ENCODE measurements around the gene TNFAIP2. TPM values are rescaled to one million over a fixed set of nuclear protein-coding genes. Genes with fewer than 3 reads are reported as not detected.
"Not testable (repeated sequence)": the region's sequence is repeated elsewhere in the genome, so short reads cannot be mapped to it uniquely, and the experiment has no call there.

The TNFAIP2 gene
- total RNA-seq, 1 donor from 2014 or later = 23.2 TPM

DNA sequence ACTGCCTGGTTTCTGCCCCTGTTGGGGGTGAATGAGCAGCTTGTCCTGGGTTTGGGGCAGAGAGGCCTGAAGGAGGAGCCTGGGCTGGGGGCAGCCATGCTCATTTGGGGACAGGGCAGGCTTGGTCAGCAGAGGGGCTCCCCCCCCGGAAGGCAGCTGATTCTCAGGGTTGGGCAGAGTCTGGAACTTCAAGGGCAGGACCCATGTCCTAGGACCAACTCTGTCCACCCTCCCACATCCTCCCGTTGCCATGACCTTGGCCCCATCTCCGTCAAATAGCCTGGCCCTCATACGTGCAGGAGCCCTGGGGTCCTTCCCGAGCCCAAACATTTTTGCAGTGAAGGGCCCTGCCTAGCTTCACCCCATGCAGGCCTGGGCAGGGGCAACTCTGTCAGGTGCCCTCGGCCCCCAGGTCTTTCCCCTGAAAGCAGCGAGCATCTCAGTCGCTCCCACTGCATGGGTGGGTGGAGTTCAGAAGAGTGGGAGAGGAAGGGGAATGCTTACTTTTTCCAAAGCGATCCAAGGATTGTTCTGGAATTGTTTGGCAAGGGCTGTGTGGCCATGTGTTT lies 32.6 kb downstream of the TNFAIP2 start:
- no peak for DNase-seq (ENCODE audit: low read depth, low spot score)

DNA sequence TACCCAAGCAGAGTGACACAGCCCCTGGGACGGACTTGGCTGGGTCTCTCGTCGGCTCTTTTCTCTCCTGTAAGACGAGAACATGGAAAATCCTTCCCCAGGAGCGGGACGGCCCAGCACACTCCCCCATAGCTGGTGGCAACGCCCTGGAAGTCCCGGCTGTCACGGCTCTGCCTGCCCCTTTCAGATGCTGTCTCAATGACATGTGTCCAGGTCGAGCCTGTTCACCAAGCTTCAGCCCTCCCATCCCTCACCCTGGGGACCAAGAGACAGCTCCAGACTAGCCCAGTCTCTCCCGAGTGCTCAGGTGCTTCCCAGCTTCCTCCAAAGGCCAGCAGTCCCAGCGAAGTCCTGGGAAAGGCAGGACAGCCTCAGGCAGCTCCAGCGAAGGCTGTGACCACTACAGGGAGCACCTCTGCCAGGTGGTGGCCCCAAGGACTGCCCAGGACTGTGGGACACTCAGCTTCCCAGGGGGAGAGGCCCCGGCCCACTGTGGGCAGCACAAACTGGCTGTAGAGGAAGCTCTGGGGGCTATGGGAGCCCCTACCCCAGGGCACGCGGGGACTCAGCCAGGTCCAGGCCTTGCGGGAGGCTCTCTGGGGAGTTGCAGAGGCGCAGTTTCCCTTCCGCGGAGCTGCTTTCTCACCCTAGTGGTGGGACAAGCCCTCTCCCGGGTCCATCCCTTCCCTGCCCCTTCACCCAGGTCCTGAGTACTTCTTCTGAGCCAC lies 33.6 kb downstream of the TNFAIP2 start:
- no peak for DNase-seq (ENCODE audit: low read depth, low spot score)

DNA sequence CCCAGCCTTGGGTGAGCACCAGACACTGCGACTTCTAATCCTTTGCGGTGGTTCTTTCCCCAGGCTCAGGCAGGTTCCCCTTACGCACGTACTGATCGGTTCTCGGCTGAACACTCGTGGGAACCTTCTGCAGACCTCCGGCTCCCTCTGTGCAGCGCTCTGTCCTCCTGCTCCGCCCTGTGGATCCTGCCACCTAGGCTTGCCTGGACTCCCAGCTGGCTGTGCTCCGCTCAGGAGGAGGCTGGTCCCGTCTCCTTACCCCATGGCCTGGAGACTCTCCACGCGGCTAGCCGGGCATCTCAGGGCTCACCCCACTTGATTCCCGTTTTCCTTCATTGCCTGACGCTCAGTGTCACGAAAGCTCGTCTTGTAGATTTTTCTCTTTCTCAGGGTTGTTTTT lies 34.7 kb downstream of the TNFAIP2 start:
- DNase-seq (ENCODE audit: low read depth, low spot score) = no peak

DNA sequence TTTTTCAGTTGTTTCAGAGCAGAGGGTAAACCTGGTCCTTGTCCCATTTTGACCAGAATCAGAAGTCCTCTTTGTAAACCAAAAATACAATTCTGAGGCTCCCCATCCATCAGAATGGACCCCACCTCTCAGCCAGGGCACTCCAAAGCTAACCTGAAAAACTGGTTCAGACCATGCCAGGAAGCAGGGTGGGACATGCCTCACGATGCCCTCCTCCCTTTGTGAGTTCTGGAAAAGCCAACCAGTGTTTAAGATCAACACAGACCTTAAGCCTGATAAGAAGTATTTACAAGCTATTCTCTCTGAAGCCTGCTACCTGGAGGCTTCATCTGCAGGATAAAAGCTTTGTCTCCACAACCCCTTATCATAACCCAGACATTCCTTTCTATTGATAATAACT lies 35.4 kb downstream of the TNFAIP2 start:
- no peak for DNase-seq (ENCODE audit: low read depth, low spot score)

DNA sequence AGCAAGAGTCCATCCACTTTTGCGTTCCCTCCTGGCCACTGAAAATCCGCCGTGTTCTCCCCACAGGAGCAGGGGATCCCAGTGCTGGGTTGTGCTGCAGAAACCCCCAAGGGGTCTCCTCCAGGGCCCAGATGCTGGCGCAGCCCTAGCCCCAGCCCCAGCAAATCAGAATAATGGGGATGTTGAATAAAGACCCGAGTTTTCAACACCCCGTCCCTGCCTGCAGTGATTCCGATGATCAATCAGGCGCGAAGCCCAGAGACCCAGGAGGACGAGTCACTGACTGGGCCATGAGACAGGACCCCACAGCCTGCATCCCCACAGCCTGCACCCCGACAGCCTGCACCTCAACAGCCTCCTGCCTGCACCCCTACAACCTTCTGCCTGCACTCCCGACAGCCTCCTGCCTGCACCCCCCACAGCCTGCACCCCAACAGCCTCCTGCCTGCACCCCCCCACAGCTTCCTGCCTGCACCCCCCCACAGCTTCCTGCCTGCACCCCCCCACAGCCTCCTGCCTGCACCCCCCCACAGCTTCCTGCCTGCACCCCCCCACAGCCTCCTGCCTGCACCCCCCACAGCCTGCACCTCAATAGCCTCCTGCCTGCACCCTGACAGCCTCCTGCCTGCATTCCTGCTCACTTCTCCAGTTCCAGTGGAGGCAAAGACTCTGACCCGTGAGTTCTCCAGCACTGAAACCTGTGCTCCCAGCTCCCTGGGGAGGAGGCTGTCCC lies 37.2 kb downstream of the TNFAIP2 start:
- DNase-seq (ENCODE audit: low read depth, low spot score) = no peak

DNA sequence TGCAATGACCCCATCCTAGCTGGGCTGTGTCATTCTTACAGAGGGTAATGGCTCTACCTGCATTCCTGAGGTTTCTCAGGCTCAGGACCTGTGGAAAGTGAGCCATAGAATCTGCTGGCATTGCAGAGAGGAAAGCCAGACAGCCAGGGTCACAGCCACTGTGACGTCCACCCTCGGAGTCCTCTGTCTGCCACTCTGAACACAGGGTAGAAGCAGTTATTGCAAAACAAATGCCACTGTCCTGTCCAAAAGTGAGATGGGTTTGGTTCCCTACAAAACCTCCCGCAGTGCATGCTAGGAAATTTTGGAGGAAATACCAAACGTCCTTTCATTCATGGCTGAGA lies 37.8 kb downstream of the TNFAIP2 start:
- no peak for DNase-seq (ENCODE audit: low read depth, low spot score)

DNA sequence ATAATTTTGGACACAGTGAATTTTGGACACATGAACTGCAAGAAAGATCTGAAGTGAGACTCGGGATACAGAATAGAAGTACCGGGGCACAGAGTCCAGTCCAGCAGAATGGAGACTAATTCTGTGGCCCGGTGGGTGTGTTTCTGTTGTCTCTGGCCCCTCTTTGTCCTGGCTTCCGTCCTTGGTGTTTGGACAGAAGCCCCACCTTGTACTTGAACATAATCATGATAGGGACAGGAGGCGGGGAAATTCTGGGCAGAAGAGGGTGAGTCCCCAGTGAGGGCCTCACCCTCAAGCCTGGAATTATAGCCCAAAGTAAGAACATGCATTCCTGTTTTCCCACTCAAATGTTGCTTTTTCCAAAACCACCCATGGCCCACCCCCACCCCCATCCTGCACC lies 39.9 kb downstream of the TNFAIP2 start:
- DNase-seq (ENCODE audit: low read depth, low spot score) = no peak

DNA sequence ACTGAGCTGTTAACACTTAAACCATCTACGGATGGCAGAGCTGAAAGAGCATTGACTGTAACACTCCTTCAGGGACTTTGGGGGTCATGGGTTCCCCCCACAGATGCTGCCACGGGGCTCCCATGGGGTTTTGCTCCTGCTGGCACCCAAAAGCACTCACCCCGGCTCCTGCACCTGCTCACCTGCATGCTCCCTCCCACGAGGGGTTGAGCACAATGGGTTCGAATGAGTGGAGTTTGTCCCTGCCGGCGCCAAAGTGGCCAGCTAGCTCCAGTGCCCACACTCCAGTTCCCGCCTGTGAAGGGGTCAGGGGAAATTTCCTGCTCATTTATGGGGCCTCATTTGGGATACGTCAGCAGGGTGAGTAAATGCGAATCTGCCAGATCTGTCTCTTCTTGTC lies 40.7 kb downstream of the TNFAIP2 start:
- DNase-seq (ENCODE audit: low read depth, low spot score) = no peak

DNA sequence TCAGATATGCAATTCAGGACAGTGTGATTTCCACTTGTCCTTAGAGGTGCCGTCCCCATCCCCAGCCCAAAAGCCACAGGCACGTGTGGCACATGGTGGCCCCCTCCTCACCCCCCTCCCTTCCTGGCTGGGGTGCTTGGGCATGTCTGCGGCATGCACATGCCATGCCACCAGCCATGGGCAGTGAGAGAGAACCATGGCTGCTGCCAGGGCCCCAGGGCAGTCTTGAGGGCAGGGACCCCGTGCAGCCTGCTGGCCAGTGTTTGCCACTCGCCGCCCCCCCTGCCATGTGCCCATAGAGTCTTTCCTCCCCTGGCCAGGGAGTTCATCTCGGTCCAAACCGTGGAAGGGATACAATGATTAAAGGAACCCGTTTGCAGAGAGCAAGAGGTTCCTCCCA lies 41.5 kb downstream of the TNFAIP2 start:
- no peak for DNase-seq (ENCODE audit: low read depth, low spot score)

DNA sequence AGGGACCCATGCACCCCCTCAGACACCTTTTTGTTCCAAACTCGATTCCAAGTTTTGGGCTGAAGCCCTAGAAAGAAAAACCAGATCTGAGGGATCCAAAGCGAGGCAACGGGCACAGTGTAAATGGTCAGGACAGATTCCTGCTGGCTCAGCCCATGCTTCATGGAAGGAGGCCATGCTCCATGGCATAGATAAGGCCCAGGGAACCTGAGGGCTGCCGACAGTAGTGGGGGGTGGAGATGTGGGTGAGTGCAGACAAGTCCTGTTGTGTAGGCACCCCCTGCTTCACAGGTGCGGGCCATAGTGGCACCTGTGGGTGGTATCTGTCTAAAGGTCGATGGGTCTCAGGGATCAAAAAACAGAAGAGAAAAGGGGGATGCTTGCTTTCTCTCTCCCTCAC lies 42.1 kb downstream of the TNFAIP2 start:
- no peak for DNase-seq (ENCODE audit: low read depth, low spot score)

DNA sequence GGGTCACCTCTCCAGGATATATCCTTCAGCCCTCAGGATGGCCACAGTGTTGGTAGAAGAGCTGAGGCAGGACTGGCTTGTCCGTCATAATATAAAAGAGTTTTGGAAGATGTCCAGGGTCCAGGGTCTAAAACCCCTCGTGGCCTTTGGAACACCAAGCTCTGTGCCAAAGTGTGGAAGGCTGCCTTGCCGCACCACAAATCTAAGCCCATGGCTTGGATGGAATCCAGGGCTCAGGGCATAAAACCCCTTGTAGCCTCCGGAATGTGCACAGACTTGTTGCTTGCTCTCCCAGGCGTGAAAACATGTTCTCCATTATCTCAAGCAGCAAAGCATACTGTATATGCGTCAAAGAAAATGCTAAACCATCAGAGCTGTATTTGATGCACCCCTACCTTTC lies 46.7 kb downstream of the TNFAIP2 start:
- DNase-seq (ENCODE audit: low read depth, low spot score) = no peak

DNA sequence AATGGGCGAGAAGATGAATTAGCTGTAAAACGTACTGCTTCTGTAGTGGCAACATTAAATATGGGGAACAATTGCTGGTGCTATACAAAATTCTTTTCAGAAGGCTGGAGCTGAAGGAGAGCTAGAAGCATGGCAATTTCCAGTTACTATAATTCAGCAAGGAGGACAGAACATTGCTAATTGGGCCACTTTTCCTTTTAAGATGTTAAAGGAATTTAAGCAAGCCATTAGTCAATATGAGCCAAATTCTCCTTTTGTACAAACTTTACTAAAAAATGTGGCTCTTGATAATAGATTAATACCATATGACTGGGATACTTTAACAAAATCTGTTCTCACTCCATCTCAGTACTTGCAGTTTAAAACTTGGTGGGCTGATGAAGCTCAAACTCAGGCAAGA lies 47.9 kb downstream of the TNFAIP2 start:
- DNase-seq (ENCODE audit: low read depth, low spot score) = not testable (repeated sequence)

DNA sequence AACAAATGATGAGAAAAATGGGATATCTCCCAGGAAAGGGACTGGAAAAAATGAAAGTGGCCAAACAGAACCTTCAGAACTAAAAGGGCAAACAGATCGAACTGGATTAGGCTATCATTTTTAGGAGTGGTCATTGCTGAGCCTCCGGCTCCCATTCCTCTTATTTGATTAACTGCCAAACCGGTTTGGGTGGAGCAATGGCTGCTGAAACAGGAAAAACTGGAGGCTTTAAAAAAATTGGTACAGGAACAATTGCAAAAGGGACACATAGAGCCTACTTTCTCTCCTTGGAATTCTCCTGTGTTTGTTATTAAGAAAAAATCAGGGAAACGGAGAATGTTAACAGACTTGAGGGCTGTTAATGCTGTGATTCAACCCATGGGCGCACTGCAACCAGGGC lies 49.7 kb downstream of the TNFAIP2 start:
- no peak for DNase-seq (ENCODE audit: low read depth, low spot score)

DNA sequence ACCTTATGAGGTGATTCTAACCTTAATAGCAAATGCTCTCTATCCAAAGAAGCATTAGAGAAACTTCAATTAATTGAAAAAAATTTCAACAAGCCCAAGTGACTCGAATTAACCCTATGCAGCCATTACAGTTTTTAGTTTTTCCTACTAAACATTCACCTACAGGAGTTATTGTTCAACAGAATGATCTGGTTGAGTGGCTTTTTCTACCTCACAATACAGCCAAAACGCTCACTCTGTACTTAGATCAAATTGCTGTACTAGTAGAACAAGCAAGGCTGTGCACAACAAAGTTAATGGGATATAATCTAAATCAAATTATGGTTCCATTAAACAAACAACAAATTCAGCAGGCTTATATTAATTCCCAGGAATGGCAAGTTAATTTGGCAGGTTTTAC lies 50.6 kb downstream of the TNFAIP2 start:
- DNase-seq (ENCODE audit: low read depth, low spot score) = not testable (repeated sequence)

DNA sequence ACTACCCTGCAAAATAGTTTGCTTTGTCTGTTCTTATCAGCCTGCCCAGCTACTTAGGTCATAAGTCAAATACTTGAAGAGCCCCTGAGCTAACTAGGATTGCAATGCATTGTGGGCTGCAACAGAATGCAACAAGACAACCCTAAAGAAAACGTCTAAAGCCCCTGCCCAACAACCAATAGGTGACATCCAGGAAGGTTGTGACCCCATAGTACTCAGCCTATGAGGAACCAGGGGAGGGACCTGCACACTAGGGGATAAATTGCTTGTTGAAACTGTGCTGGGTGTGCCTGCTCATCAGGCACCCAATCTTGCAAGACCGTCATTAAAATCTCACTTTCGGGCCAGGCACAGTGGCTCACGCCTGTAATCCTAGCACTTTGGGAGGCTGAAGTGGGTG lies 52.9 kb downstream of the TNFAIP2 start:
- not testable (repeated sequence) for DNase-seq (ENCODE audit: low read depth, low spot score)

DNA sequence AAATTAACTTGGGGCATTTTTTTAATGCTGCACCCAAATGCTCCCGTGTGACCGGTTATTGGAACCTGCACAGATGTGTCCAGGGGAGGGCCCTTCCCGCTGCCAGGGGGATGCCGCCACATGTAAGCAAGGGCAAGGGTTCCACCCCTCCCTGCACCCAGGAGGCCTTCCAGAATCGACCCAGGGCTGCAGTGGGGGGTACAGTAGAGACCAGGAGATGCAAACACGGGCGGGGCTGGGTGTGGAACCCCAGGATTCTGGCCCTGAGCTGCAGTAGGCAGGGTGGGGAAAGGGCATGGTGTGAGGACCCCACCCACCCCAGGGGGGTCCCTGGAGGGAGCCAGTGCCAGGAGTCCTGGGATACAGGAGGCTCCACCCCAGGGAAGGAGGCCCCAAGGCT lies 54.1 kb downstream of the TNFAIP2 start:
- DNase-seq (ENCODE audit: low read depth, low spot score) = no peak

DNA sequence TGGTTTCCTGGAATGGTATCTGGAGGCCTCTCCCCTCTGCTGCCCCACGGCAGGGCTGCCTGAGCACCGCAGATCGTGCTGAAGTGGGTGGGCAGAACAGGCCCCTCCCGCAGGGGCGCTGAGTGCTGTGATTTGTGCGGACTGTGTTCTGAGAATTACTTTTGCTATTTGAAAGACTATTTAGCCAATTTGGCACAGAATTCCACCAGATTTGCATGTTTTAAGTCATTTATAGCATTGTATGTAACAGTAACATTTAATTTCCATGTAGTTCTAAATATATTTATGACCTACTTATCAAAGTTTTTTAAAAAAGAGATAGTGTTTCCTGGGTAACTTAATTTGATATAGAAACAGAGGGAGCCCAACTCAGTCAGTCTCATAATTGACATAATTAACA lies 55.3 kb downstream of the TNFAIP2 start:
- no peak for DNase-seq (ENCODE audit: low read depth, low spot score)

DNA sequence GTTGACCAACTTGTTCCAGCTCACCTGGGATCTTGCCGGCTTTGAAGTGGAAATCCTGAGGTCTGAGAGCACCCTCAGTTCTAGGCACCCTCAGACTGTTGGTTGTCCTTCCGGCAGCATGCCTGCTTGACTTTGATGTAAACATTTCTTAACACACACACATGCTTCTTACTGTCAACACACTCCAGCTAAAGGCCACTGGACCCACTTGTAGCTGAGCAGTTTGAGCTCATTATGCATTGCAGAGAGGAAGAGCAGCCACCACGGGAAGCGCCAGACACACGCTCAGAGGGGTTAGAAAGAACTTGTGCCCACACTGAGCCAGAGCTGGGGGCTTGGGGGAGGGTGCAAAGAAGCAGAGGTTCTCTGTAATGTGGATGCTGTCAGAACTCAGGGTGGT lies 55.8 kb downstream of the TNFAIP2 start:
- DNase-seq (ENCODE audit: low read depth, low spot score) = no peak

DNA sequence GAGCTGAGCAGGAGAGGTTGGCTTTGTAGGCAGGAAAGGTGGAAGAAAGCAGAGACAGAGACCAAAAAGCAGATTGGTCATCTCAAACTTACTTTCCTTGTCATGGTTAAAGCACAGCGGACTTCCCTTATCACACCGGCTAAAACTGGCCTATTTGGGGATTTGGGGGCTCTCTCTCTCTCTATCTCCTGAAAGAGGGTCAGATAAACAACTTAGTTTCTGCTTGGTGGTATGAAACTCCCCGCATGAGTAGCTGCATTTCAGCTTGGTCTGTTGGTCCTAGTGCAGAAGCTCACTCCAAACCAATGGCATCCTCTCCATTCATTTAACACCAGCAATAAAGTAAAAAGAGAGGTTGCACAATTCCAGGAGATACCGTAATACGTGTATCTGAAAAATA lies 57.1 kb downstream of the TNFAIP2 start:
- no peak for DNase-seq (ENCODE audit: low read depth, low spot score)

DNA sequence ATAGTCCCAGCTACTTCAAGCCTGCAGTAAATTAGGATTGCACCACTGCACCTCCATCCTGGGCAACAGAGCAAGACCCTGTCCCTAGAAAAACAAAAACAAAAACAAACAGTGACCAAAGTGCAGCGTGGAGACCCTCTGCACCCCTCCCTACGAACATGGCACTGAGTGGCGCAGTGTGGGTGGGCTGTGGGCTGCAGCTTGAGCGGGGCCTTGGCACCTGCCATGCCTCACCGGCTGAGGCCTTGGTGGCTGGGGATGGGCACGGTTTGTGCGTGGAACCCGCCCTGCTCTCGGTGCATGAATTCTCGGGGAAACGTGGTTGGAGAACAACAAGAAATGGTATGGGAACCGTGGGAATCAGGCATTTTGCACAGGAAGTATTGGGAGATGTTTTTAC lies 60.8 kb downstream of the TNFAIP2 start:
- DNase-seq (ENCODE audit: low read depth, low spot score) = no peak

DNA sequence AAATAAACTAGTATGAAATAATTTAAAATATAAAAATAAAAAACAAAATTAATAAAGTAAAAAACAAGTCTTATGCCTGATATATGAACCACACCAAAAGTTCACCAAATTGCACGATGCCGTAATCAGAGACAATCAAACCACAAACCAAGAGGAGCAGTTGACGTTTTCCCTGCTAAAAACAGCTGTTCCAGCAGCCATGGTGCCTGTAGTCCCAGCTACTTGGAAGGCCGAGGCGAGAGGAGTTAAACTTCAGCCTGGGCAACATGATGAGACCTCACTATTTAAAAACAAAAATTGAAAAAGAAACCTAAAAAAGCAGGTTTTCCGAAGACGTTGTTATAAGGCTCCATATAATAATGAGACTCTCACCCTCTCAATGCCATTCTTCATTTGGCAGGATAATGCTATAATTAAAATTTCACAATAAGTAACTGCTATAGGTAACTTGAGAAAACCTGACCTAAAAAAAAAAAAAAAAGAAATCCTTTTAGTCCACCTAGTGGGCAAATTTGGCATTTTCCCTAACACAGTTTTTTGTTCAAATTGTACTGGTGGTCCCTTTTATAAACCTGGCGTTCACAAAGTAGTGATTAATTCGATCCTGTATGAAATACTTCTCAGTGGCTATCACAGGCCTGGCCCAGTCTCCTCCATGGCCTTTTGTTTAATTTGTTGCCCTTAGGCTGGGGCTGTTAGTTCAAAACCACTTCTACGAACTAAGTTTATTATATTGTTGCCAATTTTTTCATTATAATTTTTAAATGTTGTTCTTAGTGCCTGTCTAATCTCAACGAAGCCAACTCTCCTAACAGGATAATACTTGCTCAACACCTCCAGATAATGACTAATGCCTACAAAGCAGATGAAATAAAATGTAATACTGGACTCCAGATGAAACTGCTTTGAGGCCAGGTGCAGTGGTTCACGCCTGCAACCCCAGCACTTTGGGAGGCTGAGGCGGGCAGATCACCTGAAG lies 62.1 kb downstream of the TNFAIP2 start:
- no peak for DNase-seq (ENCODE audit: low read depth, low spot score)

All from pulmonary artery endothelial cell (primary cell).